ENCODE data around the gene HTR4. TPM values are rescaled to one million over a fixed set of nuclear protein-coding genes. Genes with fewer than 3 reads are reported as not detected.

The HTR4 gene
- polyA plus RNA-seq, 1 of the 3 experiments (the other 2 are of a cell fraction), result not detected

- Histone ChIP-seq H3K4me3 (ENCODE audit: low read depth in 2 of 2, low read length in 1 of 2) (no peak overlapping the region), H3K27ac (ENCODE audit: low read depth in 2 of 2, low read length in 1 of 2) (no peak overlapping the region), H3K9me2 (no peaks in the 10 kb centered on the region), H3K9ac (no peak overlapping the region), H4K20me1 (ENCODE audit: insufficient read depth) (no peaks in the 10 kb centered on the region), H3K9me3 (no peaks in the 10 kb centered on the region; the same call in 1 of the 2 replicates), H2AFZ (ENCODE audit: low read depth) (no peak overlapping the region), H3F3A (replicated peaks; ENCODE audit: insufficient read depth) (no peaks in the 10 kb centered on the region), H3K27me3 (ENCODE audit: insufficient read depth) (no peaks in the 10 kb centered on the region), H3K36me3 (replicated peaks in 1 of 2; ENCODE audit: control insufficient read depth in 1 of 2, insufficient read depth in 2 of 2, low read length in 1 of 2) (no peaks in the 10 kb centered on the region), H3K79me2 (ENCODE audit: insufficient read depth) (no peaks in the 10 kb centered on the region), H3K4me1 (ENCODE audit: control insufficient read depth in 1 of 2, insufficient read depth in 2 of 2, low read depth in 1 of 2, low read length in 1 of 2) (peaks cover 0 to 4% of the 10 kb centered on the region in 2 experiments; a peak in 2 of 4 replicates), H3K4me2 (no peak overlapping the region)
- CTCF ChIA-PET, result interaction anchor here (0.7 to 2.5 kb wide), 4 partner anchors 13 to 246 kb away, joined by 3 to 35 read pairs (median 11); no protein-coding TSS in a partner anchor
- no peak for DNase-seq
- TF ChIP-seq GABPA (IDR thresholded peaks at IDR 0.05; ENCODE audit: low read depth) (no peak), USF2 (IDR thresholded peaks at IDR 0.05; ENCODE audit: borderline replicate concordance, low read depth, low read length) (no peak), CHD2 (IDR thresholded peaks at IDR 0.05; ENCODE audit: low read length, partially characterized antibody) (no peak), GATA2 (CRISPR knock-in tag; IDR thresholded peaks at IDR 0.05) (no peak), FOXM1 (IDR thresholded peaks at IDR 0.05; ENCODE audit: low read depth) (no peak), IRF3 (IDR thresholded peaks at IDR 0.05; ENCODE audit: low read depth, low read length) (no peak), MEF2A (IDR thresholded peaks at IDR 0.05; ENCODE audit: borderline replicate concordance, low read depth) (no peak), TAF1 (IDR thresholded peaks at IDR 0.05; ENCODE audit: borderline replicate concordance, low read depth, low read length) (no peak), JUND (IDR thresholded peaks at IDR 0.05) (no peak), FOXJ3 (CRISPR knock-in tag; IDR thresholded peaks at IDR 0.05) (no peak), RCOR1 (IDR thresholded peaks at IDR 0.05; ENCODE audit: low read length) (no peak), EP300 (IDR thresholded peaks at IDR 0.05; ENCODE audit: borderline replicate concordance in 1 of 2, low read depth in 1 of 2, low read length in 1 of 2) (no peak), TEAD4 (IDR thresholded peaks at IDR 0.05; ENCODE audit: borderline replicate concordance, insufficient read depth) (no peak), POLR2AphosphoS5 (IDR thresholded peaks at IDR 0.05; ENCODE audit: low read depth, low read length) (no peak), MXI1 (IDR thresholded peaks at IDR 0.05; ENCODE audit: low read depth, low read length) (no peak), NRF1 (IDR thresholded peaks at IDR 0.05; ENCODE audit: low read depth, low read length) (no peak), ELF1 (IDR thresholded peaks at IDR 0.05) (no peak)
- POLR2A ChIA-PET, result no interaction called here
Observed at GRCh38 chr5:148688787-148689186, 34.5 kb upstream of the HTR4 start.

- H3K4me2 ChIP-seq, result no peak overlapping the region
- CTCF ChIA-PET, result interaction anchor here (0.7 to 2.5 kb wide), 19 partner anchors 9 to 453 kb away, joined by 3 to 35 read pairs (median 4); partner anchors contain the start of gene ABLIM3
Observed at GRCh38 chr5:148687871-148688270, 33.5 kb upstream of the HTR4 start.

More at GRCh38 chr5:148687871-148688270, 33.5 kb upstream of the HTR4 start:
- Histone ChIP-seq H3K4me3 (ENCODE audit: low read depth in 2 of 2, low read length in 1 of 2) (no peak overlapping the region), H3K27ac (ENCODE audit: low read depth in 2 of 2, low read length in 1 of 2) (no peak overlapping the region), H3K27me3 (ENCODE audit: insufficient read depth) (no peaks in the 10 kb centered on the region; the same call in 1 of the 2 replicates), H3K4me1 (ENCODE audit: control insufficient read depth in 1 of 2, insufficient read depth in 2 of 2, low read depth in 1 of 2, low read length in 1 of 2) (peaks cover 0 to 4% of the 10 kb centered on the region in 2 experiments; a peak in 2 of 4 replicates), H3K79me2 (ENCODE audit: insufficient read depth) (no peaks in the 10 kb centered on the region), H3K9me2 (no peaks in the 10 kb centered on the region), H3K9me3 (no peaks in the 10 kb centered on the region; the same call in 1 of the 2 replicates), H2AFZ (ENCODE audit: low read depth) (no peak overlapping the region), H3F3A (replicated peaks; ENCODE audit: insufficient read depth) (no peaks in the 10 kb centered on the region), H4K20me1 (ENCODE audit: insufficient read depth) (no peaks in the 10 kb centered on the region), H3K36me3 (replicated peaks in 1 of 2; ENCODE audit: control insufficient read depth in 1 of 2, insufficient read depth in 2 of 2, low read length in 1 of 2) (no peaks in the 10 kb centered on the region), H3K9ac (no peak overlapping the region)
- POLR2A ChIA-PET, result no interaction called here
- 70% methylated on average over 2 of the region's 2 CpGs for WGBS (ENCODE audit: low lambda C conversion rate)
- TF ChIP-seq GABPA (IDR thresholded peaks at IDR 0.05; ENCODE audit: low read depth) (no peak), FOXJ3 (CRISPR knock-in tag; IDR thresholded peaks at IDR 0.05) (no peak), MEF2A (IDR thresholded peaks at IDR 0.05; ENCODE audit: borderline replicate concordance, low read depth) (no peak), FOXM1 (IDR thresholded peaks at IDR 0.05; ENCODE audit: low read depth) (no peak), RAD21 (IDR thresholded peaks at IDR 0.05; ENCODE audit: low read length) (no peak), SMC3 (IDR thresholded peaks at IDR 0.05; ENCODE audit: low read depth, low read length) (no peak), USF1 (IDR thresholded peaks at IDR 0.05; ENCODE audit: borderline replicate concordance, low read depth) (no peak), NRF1 (IDR thresholded peaks at IDR 0.05; ENCODE audit: low read depth, low read length) (no peak), TCF12 (IDR thresholded peaks at IDR 0.05) (no peak), FOSL2 (IDR thresholded peaks at IDR 0.05; ENCODE audit: borderline replicate concordance, low read depth) (no peak), YY1 (IDR thresholded peaks at IDR 0.05; ENCODE audit: low read depth) (no peak), NFIC (IDR thresholded peaks at IDR 0.05; ENCODE audit: borderline replicate concordance) (no peak), TEAD4 (IDR thresholded peaks at IDR 0.05; ENCODE audit: borderline replicate concordance, insufficient read depth) (no peak)
- no peak for DNase-seq

Data from SK-N-SH (cell line).